GM19455 (cell line): ENCODE measurements around the gene RAC3.
A peak's percentile ranks its signal among the peaks of the same experiment; 100 is the strongest.

Experiments used
- ATAC-seq: cut with Tn5 transposase; IDR thresholded peaks from one replicate; pipeline ENCODE4 v1.9.1; 2021; ENCODE audit not compliant: unreplicated experiment

The RAC3 gene

GRCh38 chr17:82022310-82022980 is 9.0 kb upstream of the RAC3 start, which contains the start of gene CENPX:
CENPX (minus strand) TSS chr17:82022878; CDS start chr17:82022861, 17 bp downstream.
- no peak for ATAC-seq

GRCh38 chr17:82022981-82023446 is 8.5 kb upstream of the RAC3 start, which contains the start of gene LRRC45:
LRRC45 (plus strand) TSS chr17:82023305; CDS start chr17:82023644, 339 bp downstream.
- ATAC-seq = peak; percentile 84

GRCh38 chr17:82023447-82024241 is 7.8 kb upstream of the RAC3 start:
- ATAC-seq = peak; percentile 9

- no peak for ATAC-seq
Measured at GRCh38 chr17:82024859-82025258, 6.6 kb upstream of the RAC3 start.

GRCh38 chr17:82025401-82026107 is 5.9 kb upstream of the RAC3 start:
- ATAC-seq = no peak

- no peak for ATAC-seq
Measured at GRCh38 chr17:82028246-82028645, 3.2 kb upstream of the RAC3 start.

GRCh38 chr17:82028966-82029365 is 2.5 kb upstream of the RAC3 start:
- no peak for ATAC-seq

GRCh38 chr17:82029391-82029790 is 2.1 kb upstream of the RAC3 start:
- no peak for ATAC-seq

- no peak for ATAC-seq
Measured at GRCh38 chr17:82029990-82030469, 1.4 kb upstream of the RAC3 start.

GRCh38 chr17:82030470-82031302 is 792 bp upstream of the RAC3 start:
- ATAC-seq = peak; percentile 51

- no peak for ATAC-seq
Measured at GRCh38 chr17:82031885-82032627, 578 bp downstream of the RAC3 start.

- ATAC-seq = no peak
Measured at GRCh38 chr17:82033359-82034085, 2.0 kb downstream of the RAC3 start.

- no peak for ATAC-seq
Measured at GRCh38 chr17:82034371-82035011, 3.0 kb downstream of the RAC3 start.

GRCh38 chr17:82035488-82035887 is 4.0 kb downstream of the RAC3 start:
- ATAC-seq = no peak

GRCh38 chr17:82035956-82036633 is 4.6 kb downstream of the RAC3 start:
- no peak for ATAC-seq

GRCh38 chr17:82036634-82037091 is 5.2 kb downstream of the RAC3 start:
- ATAC-seq = peak; percentile 9

GRCh38 chr17:82037092-82037888 is 5.8 kb downstream of the RAC3 start, which contains the start of gene DCXR:
DCXR (minus strand) TSS chr17:82037697; CDS start chr17:82037682, 15 bp downstream.
- ATAC-seq = peak; percentile 85
